Heart left ventricle (tissue), 13 donors: ENCODE measurements around the gene TM4SF1.

ENCODE experiments used
- CTCF ChIP-seq, 12 donors: fragments of 200-600 bp; sonication (generic) in 4 of 12; IDR thresholded peaks; one replicate each; pipeline versions ENCODE4 v1.5.0 to v1.8.0; 2018 to 2022; ENCODE audit warnings: antibody characterized with exemption in 12 of 12, mild to moderate bottlenecking in 5 of 12
- POLR2A ChIP-seq, 2 donors: fragments of 450-650 bp; IDR thresholded peaks; one replicate each; pipeline ENCODE4 v1.6.1; 2017; ENCODE audit warnings: antibody characterized with exemption in 2 of 2, mild to moderate bottlenecking in 2 of 2, moderate library complexity in 2 of 2
- donor health status: ischemic (EF 13 %, LVEDD 7.1; RV severe dilation, severe dysfunction).
- donor health status: DM: no; HTN: yes; CAD: no.
- donor health status: DM: no; HTN: no; CAD: no.
- donor health status: ischemic (EF 25% LVEDD 6.9; RV normal size, moderate dysfunction).
- donor health status: ischemic (EF 25% LVEDD 5.7; RV mildly dilated, moderate dysfunction).
- donor health status: ischemic (EF 35%, LVEDD 5.7; RV mildly dilated, moderate dysfunction).
- donor health status: nonischemic (EF 11% LVEDD 7.7; RV severe dilation, severe dysfunction).
- donor health status: DM: yes; HTN: yes; CAD: no.
- donor health status: PGD.
- donor health status: ischemic (EF 29% LVEDD 5.4; RV normal size, mild dysfunction).
- donor health status: nonischemic (EF 23%, LVEDD 6.1; RV moderate dilation, normal function).

DNA sequence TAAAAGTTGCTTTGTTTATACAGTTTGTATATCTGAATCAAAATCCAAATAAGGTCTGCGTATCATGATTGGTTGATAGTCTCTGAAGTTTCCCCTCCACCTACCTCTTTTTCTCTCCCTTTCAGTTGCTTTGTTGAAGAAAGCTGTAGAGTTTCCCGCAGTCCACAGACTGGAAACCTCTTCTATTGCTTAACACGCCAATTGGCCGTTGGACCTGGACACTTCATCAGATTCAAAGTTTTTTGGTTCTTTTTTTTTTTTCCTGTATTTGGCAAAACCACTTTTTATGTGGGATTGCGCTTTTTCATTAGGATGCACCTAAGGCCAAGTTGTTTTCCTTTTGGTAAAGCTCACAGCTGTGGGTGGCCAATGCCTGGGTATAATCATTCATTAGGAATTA lies 14.5 kb upstream of the TM4SF1 start:
- TF ChIP-seq CTCF (IDR thresholded peaks at IDR 0.05), result no peak
- no peak for TF ChIP-seq POLR2A (IDR thresholded peaks at IDR 0.05)
